ENCODE results near the gene BNIP3. TPM values are rescaled to one million over a fixed set of nuclear protein-coding genes. Genes with fewer than 3 reads are reported as not detected.

The BNIP3 gene
- polyA plus RNA-seq, 3 donors, result 3.2 to 7.2 (median 4.6) TPM

DNA sequence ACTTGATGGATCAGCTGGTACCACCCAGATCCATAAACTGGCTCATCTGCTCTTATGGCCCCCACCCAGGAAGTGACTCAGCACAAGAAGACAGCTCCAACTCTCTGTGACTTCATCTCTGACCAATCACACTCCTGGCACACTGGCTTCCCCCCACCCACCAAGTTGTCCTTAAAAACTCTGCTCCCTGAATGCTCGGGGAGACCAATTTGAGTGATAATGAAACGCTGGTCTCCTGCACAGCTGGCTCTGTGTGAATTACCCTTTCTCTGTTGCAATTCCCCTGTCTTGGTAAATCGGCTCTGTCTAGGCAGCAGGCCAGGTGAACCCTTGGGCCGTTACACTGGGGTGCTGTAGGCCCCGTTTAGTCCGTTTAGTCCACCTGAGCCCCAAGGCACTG is 23.4 kb upstream of the BNIP3 start:
- 98% methylated on average over 6 of the region's 6 CpGs for WGBS (ENCODE audit: insufficient coverage)
- Mint-ChIP-seq H3K27ac (no peak overlapping the region), H3K4me1 (peaks cover 1% of the 10 kb centered on the region), H3K4me3 (no peak overlapping the region), H3K36me3 (no peaks in the 10 kb centered on the region), H3K27me3 (ENCODE audit: low read depth in 3 of 3) (peaks cover 12 to 19% (median 14%) of the 10 kb centered on the region in 3 donors), H3K9me3 (peaks cover 5 to 20% (median 9%) of the 10 kb centered on the region in 7 donors)
- H3K36me3 ChIP-seq (replicated peaks in 1 of 2; ENCODE audit: control insufficient read depth in 1 of 2, insufficient read depth in 2 of 2, low read length in 2 of 2), result no peaks in the 10 kb centered on the region
- H3K4me1 ChIP-seq (ENCODE audit: control insufficient read depth in 1 of 2, insufficient read depth in 2 of 2, low read length in 2 of 2), result no peaks in the 10 kb centered on the region
- no peak overlapping the region for H2AFZ ChIP-seq (ENCODE audit: insufficient read depth, low read depth, low read length, poor library complexity, severe bottlenecking)
- TF ChIP-seq CTCF (IDR thresholded peaks at IDR 0.05), result no peak
- peaks cover 8% of the 10 kb centered on the region in 2 donors for H3K9me3 ChIP-seq (replicated peaks in 1 of 2; ENCODE audit: control insufficient read depth in 1 of 2, insufficient read depth in 1 of 2, low read length in 2 of 2)
- no peak overlapping the region for H3K9ac ChIP-seq (ENCODE audit: insufficient read depth, low read length, poor library complexity, severe bottlenecking)
- intact Hi-C loops (cut with micrococcal nuclease), result no loop called here
- DNase-seq, result no peak
- no peak overlapping the region for H3K27ac ChIP-seq (ENCODE audit: low read depth in 1 of 2, low read length in 2 of 2)
- H3K4me3 ChIP-seq (replicated peaks in 1 of 3; ENCODE audit: low read depth in 2 of 3, low read length in 3 of 3), result no peak overlapping the region
- H3K27me3 ChIP-seq (ENCODE audit: control insufficient read depth in 2 of 2, insufficient read depth in 2 of 2, low read length in 2 of 2), result peaks cover 3% of the 10 kb centered on the region in 2 donors
- H3K79me2 ChIP-seq (ENCODE audit: insufficient read depth, low read length), result no peaks in the 10 kb centered on the region
- H4K20me1 ChIP-seq (ENCODE audit: insufficient read depth, low read length), result no peaks in the 10 kb centered on the region
- H3K4me2 ChIP-seq (replicated peaks; ENCODE audit: extremely low read depth, low read length, poor library complexity, severe bottlenecking), result no peak overlapping the region

GRCh38 chr10:132004052-132004451 is 22.3 kb upstream of the BNIP3 start:
- TF ChIP-seq CTCF (IDR thresholded peaks at IDR 0.05), result no peak

More at GRCh38 chr10:132004052-132004451, 22.3 kb upstream of the BNIP3 start:
- WGBS (ENCODE audit: insufficient coverage), result 70% methylated on average over 5 of the region's 10 CpGs
- Histone ChIP-seq H3K79me2 (ENCODE audit: insufficient read depth, low read length) (no peaks in the 10 kb centered on the region), H2AFZ (ENCODE audit: insufficient read depth, low read depth, low read length, poor library complexity, severe bottlenecking) (no peak overlapping the region), H3K9ac (ENCODE audit: insufficient read depth, low read length, poor library complexity, severe bottlenecking) (no peak overlapping the region), H3K36me3 (replicated peaks in 1 of 2; ENCODE audit: control insufficient read depth in 1 of 2, insufficient read depth in 2 of 2, low read length in 2 of 2) (no peaks in the 10 kb centered on the region), H3K4me3 (replicated peaks in 1 of 3; ENCODE audit: low read depth in 2 of 3, low read length in 3 of 3) (no peak overlapping the region), H3K27me3 (ENCODE audit: control insufficient read depth in 2 of 2, insufficient read depth in 2 of 2, low read length in 2 of 2) (no peaks in the 10 kb centered on the region), H3K4me2 (replicated peaks; ENCODE audit: extremely low read depth, low read length, poor library complexity, severe bottlenecking) (no peak overlapping the region), H3K4me1 (ENCODE audit: control insufficient read depth in 1 of 2, insufficient read depth in 2 of 2, low read length in 2 of 2) (no peaks in the 10 kb centered on the region), H3K9me3 (replicated peaks in 1 of 2; ENCODE audit: control insufficient read depth in 1 of 2, insufficient read depth in 1 of 2, low read length in 2 of 2) (peaks cover 8% of the 10 kb centered on the region in 2 donors), H3K27ac (ENCODE audit: low read depth in 1 of 2, low read length in 2 of 2) (no peak overlapping the region), H4K20me1 (ENCODE audit: insufficient read depth, low read length) (no peaks in the 10 kb centered on the region)
- Mint-ChIP-seq H3K36me3 (no peaks in the 10 kb centered on the region), H3K27me3 (ENCODE audit: low read depth in 3 of 3) (peaks cover 9 to 16% (median 9%) of the 10 kb centered on the region in 3 donors), H3K4me3 (no peak overlapping the region), H3K4me1 (peaks cover 1% of the 10 kb centered on the region), H3K27ac (no peak overlapping the region), H3K9me3 (peaks cover 5 to 20% (median 9%) of the 10 kb centered on the region in 7 donors)
- intact Hi-C loops (cut with micrococcal nuclease), result no loop called here
- no peak for DNase-seq

All from CD14-positive monocyte (primary cell).